ES-I3 (cell line): ENCODE data around the gene C1QTNF8.

Experiments
- H3K36me3 ChIP-seq: 2 replicates; pipeline ENCODE4 v1.6.1; 2013; ENCODE audit warnings: mild to moderate bottlenecking, low read length, control low read depth, moderate library complexity; ENCODE audit not compliant: insufficient read depth
- H3K4me1 ChIP-seq: 2 replicates; pipeline ENCODE4 v1.6.1; 2013; ENCODE audit warnings: mild to moderate bottlenecking, control low read depth, low read length; ENCODE audit not compliant: insufficient read depth
- H3K9ac ChIP-seq: 2 replicates; pipeline ENCODE4 v1.6.1; 2013; ENCODE audit warnings: low read depth, mild to moderate bottlenecking, low read length, moderate library complexity
- H3K9me3 ChIP-seq: 2 replicates; pipeline ENCODE4 v1.6.1; 2013; ENCODE audit warnings: mild to moderate bottlenecking, low read length, moderate library complexity; ENCODE audit not compliant: control insufficient read depth, insufficient read depth

Gene C1QTNF8, protein sequence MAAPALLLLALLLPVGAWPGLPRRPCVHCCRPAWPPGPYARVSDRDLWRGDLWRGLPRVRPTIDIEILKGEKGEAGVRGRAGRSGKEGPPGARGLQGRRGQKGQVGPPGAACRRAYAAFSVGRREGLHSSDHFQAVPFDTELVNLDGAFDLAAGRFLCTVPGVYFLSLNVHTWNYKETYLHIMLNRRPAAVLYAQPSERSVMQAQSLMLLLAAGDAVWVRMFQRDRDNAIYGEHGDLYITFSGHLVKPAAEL

DNA sequence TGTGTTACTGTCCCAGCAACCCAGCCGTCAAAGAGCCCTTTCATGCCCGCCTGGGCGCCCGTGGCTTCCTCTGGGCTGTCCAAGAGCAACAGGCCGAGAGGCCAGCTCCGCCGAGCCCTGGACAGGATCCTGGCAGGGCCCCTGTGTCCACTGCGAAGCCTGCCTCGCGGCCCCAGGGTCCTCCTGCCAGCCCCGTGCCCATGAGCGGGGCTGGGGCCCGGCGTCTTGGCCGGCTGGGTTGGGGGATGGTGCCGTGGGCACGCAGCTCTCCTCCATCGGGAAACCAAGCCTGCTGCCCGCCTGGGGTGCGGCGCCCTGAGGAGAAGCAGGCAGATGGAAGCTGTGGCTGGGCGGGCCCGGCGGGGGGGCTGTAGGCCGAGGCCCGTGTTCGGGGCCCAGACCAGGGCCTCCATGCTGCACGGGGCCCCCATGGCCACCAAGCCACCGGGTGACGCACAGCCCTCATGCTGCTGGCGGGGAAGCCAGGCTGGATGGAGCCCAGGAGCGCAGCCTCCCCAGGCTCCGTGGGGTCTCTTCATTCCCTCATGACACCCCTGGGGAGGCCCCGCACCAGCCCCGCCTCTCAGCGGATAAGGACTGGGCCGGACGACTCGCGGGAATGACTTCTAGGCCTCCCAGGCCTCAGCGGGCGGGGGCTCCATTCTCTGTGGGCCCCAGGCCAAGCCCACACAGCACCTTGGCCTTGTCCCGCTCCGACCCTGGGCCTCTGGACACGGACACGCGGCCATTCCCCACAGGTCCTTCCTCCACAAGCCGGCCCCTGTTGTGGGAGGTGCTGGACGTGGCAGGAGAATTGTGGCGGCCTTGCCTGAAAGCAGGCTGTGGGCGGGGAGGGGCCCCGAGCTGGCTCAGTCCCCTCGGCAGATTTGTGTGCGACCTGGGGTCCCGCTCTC, at the start of gene C1QTNF8:
Gene C1QTNF8 (minus strand): TSS at position 76 of the 914 bp plus-strand sequence. CDS start 1,322 bp downstream, outside the sequence.
- Histone ChIP-seq H3K4me1 (no peaks in the 10 kb centered on the region; the same call in 1 of the 2 replicates), H3K36me3 (no peaks in the 10 kb centered on the region), H3K9ac (no peak within 1 kb of the TSS), H3K9me3 (no peaks in the 10 kb centered on the region)

- no peaks in the 10 kb centered on the region for H3K36me3 ChIP-seq
- no peak overlapping the region for H3K9ac ChIP-seq
- peaks cover 2% of the 10 kb centered on the region; the same call in 1 of the 2 replicates for H3K9me3 ChIP-seq
- H3K4me1 ChIP-seq = no peaks in the 10 kb centered on the region
These were observed 49.5 kb upstream of the C1QTNF8 start for GRCh38 chr16:1145383-1146100.

- Histone ChIP-seq H3K4me1 (no peaks in the 10 kb centered on the region), H3K36me3 (no peaks in the 10 kb centered on the region), H3K9me3 (peaks cover 2% of the 10 kb centered on the region; the same call in 1 of the 2 replicates), H3K9ac (no peak overlapping the region)
These were observed 48.7 kb upstream of the C1QTNF8 start for GRCh38 chr16:1144476-1145382.

DNA sequence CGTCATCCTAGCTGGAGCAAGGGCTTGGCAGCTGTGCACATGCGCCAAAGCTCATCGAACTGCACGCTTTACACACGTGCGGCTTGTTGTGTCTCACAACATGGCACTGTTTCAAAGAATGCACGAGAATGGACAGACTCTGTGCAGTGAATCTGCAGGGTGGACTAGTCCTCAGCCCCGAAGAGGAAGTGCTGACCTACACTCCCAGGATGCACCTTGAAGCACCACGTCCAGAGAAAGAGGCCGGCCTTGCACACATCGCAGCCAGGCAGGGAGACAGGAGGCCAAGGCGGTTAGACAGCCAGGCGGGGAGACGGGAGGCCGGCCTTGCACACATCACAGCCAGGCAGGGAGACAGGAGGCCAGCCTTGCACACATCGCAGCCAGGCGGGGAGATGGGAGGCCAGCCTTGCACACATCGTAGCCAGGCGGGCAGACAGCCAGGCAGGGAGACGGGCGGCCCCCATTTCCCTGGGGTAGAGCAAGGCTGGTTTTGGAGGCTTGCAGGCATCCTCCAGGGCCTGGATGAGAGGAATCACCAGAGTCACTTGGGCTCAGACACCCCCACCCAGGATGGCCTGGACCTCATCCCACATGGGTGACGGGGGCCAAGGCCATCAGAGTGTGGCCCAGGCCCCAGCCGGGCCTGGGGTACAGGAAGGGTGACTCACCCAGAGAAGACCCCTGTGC, 47.9 kb upstream of the C1QTNF8 start:
- no peak overlapping the region for H3K9ac ChIP-seq
- H3K9me3 ChIP-seq = peaks cover 2% of the 10 kb centered on the region; the same call in 1 of the 2 replicates
- no peaks in the 10 kb centered on the region for H3K36me3 ChIP-seq
- H3K4me1 ChIP-seq = no peaks in the 10 kb centered on the region

DNA sequence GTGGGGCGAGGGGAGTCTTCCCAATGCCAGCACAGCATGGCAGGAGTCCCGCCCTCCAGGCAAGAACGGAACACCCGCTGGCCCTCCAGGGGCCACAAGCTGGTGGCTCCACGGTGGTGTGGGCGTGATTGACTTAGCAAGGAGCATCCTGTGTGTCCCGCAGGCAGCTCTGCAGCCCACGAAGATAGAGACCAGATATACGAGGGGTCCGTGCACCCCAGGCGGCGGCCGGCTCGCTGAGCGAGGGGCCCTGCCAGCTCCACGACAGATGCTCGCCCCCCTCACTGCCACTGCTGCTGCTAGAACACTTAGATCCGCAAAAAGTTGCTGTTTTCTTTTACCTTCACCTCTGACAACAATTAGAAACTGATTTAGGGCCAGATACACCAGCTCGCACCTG, 46.9 kb upstream of the C1QTNF8 start:
- no peak overlapping the region for H3K9ac ChIP-seq
- H3K4me1 ChIP-seq = no peaks in the 10 kb centered on the region
- peaks cover 1% of the 10 kb centered on the region; the same call in 1 of the 2 replicates for H3K9me3 ChIP-seq
- no peaks in the 10 kb centered on the region for H3K36me3 ChIP-seq

- Histone ChIP-seq H3K9me3 (no peaks in the 10 kb centered on the region), H3K9ac (no peak overlapping the region), H3K36me3 (no peaks in the 10 kb centered on the region), H3K4me1 (no peaks in the 10 kb centered on the region)
These were observed 45.7 kb upstream of the C1QTNF8 start for GRCh38 chr16:1141716-1142115.

DNA sequence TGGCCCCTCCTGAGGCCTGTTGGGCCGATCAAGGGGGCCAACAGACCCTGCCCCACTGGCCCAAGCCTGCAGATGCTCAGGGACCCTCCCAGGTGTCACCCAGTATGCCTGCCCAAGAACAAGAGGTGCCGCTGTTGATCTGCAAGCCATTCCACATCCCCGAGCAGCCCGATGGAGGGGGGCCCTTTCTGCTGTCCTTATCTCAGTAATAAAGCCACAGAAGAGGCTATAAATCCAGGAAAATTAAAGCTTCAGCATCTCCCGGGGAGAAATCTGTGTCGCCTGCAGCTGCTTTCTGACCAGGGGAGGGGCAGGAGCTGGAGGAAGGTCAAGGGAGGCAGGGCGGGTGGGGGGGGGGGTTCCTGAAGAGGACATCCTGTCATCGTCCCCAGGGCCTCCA, 45.1 kb upstream of the C1QTNF8 start:
- Histone ChIP-seq H3K36me3 (no peaks in the 10 kb centered on the region), H3K9ac (no peak overlapping the region), H3K9me3 (no peaks in the 10 kb centered on the region), H3K4me1 (no peaks in the 10 kb centered on the region)

- H3K9me3 ChIP-seq = no peaks in the 10 kb centered on the region
- no peaks in the 10 kb centered on the region for H3K36me3 ChIP-seq
- H3K4me1 ChIP-seq = no peaks in the 10 kb centered on the region
- no peak overlapping the region for H3K9ac ChIP-seq
These were observed 44.6 kb upstream of the C1QTNF8 start for GRCh38 chr16:1140582-1141162.

DNA sequence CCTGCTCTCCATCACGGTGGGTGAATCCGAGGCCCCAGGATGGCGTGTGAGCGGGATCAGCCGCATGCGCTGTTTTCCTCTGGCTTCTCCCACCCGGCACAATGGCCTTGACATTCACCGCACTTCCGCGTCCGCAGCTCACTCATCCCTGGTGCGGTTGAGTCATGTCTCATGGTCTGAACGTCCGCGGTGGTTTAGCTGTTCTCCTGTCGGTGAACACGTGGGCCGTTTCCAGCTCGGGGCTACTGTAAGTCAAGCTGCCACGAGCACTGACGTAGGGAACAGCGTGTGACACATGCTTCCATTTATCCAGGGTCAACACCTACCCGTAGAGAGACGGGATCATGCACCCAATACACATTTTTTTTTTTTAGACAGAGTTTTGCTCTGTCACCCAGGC, 41.6 kb upstream of the C1QTNF8 start:
- H3K9ac ChIP-seq = no peak overlapping the region
- H3K36me3 ChIP-seq = no peaks in the 10 kb centered on the region
- H3K9me3 ChIP-seq = no peaks in the 10 kb centered on the region
- no peaks in the 10 kb centered on the region for H3K4me1 ChIP-seq

DNA sequence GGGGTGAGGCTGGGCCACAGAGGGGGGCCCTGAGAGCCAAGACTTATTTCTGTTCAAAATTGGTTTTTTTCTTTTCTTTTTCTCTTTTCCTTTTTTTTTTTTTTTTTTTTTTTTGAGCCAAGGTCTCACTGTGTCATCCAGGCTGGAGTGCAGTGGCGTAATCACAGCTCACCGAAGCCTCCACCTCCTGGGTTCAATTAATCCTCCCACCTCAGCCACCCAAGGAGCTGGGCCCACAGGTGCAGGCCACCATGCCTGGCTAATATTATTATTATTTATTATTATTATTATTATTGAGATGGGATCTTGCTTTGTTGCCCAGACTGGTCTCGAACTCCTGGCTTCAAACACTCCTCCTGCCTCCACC, 39.4 kb upstream of the C1QTNF8 start:
- Histone ChIP-seq H3K9me3 (no peaks in the 10 kb centered on the region), H3K9ac (no peak overlapping the region), H3K4me1 (no peaks in the 10 kb centered on the region), H3K36me3 (no peaks in the 10 kb centered on the region)

- Histone ChIP-seq H3K36me3 (no peaks in the 10 kb centered on the region), H3K9ac (no peak overlapping the region), H3K4me1 (no peaks in the 10 kb centered on the region), H3K9me3 (no peaks in the 10 kb centered on the region)
These were observed 38.9 kb upstream of the C1QTNF8 start for GRCh38 chr16:1134776-1135458.

GRCh38 chr16:1133810-1134520, 37.9 kb upstream of the C1QTNF8 start:
- Histone ChIP-seq H3K9ac (no peak overlapping the region), H3K4me1 (no peaks in the 10 kb centered on the region), H3K36me3 (no peaks in the 10 kb centered on the region), H3K9me3 (no peaks in the 10 kb centered on the region)
